Muscle of leg (tissue), 11 donors: ENCODE results near the gene OTOGL. TPM values are rescaled to one million over a fixed set of nuclear protein-coding genes. Genes with fewer than 3 reads are reported as not detected.

ENCODE experiments used
- DNase-seq: peaks from one replicate; pipeline ENCODE4 v3.0.0; 2013
- H3K27ac ChIP-seq: one replicate; pipeline ENCODE4 v1.5.1; 2013; ENCODE audit warnings: mild to moderate bottlenecking, low read length, control low read depth
- H3K27me3 ChIP-seq: one replicate; pipeline ENCODE4 v1.6.1; 2013; ENCODE audit warnings: low read length; ENCODE audit not compliant: control insufficient read depth, insufficient read depth
- H3K36me3 ChIP-seq: one replicate; pipeline ENCODE4 v1.6.1; 2013; ENCODE audit warnings: low read length; ENCODE audit not compliant: control insufficient read depth, insufficient read depth
- H3K4me1 ChIP-seq: one replicate; pipeline ENCODE4 v1.6.1; 2013; ENCODE audit warnings: low read length; ENCODE audit not compliant: control insufficient read depth, insufficient read depth
- H3K4me3 ChIP-seq: one replicate; pipeline ENCODE4 v1.5.1; 2013; ENCODE audit warnings: low read length, control low read depth
- H3K9me3 ChIP-seq: replicated peaks from 2 replicates; pipeline ENCODE4 v1.6.1; 2013; ENCODE audit warnings: low read depth, low read length; ENCODE audit not compliant: control insufficient read depth
- WGBS: methylation state at CpG from one replicate; pipeline ENCODE4 v1.1.5; 2013; ENCODE audit warnings: missing lambda C conversion rate; ENCODE audit not compliant: insufficient coverage; 5-methylcytosine and 5-hydroxymethylcytosine counted together
- polyA plus RNA-seq, 8 donors: library from polyadenylated mRNA; unstranded; fragments of 120-200 nt; gene quantifications; one replicate each; pipeline versions ENCODE4 v1.2.1 to v1.2.3, GENCODE V29; 2013; ENCODE audit warnings: inconsistent platforms in 1 of 8, low replicate concordance in 1 of 8; ENCODE audit not compliant: insufficient read length in 8 of 8, insufficient read depth in 1 of 8
- total RNA-seq: library from RNA; stranded (reverse); fragments of 120-200 nt; gene quantifications from one replicate; pipeline ENCODE4 v1.2.4, GENCODE V29; 2013

The OTOGL gene
- total and polyA plus RNA-seq, 9 donors, result 0.16 to 0.47 (median 0.39) TPM

GRCh38 chr12:80178846-80179245 is 79.5 kb downstream of the OTOGL start:
- no peak for DNase-seq
- Histone ChIP-seq H3K9me3 (no peaks in the 10 kb centered on the region), H3K36me3 (no peaks in the 10 kb centered on the region), H3K27me3 (no peaks in the 10 kb centered on the region), H3K4me3 (no peak overlapping the region), H3K27ac (no peak overlapping the region), H3K4me1 (no peaks in the 10 kb centered on the region)
- 91% methylated on average over 2 of the region's 3 CpGs for WGBS

DNA sequence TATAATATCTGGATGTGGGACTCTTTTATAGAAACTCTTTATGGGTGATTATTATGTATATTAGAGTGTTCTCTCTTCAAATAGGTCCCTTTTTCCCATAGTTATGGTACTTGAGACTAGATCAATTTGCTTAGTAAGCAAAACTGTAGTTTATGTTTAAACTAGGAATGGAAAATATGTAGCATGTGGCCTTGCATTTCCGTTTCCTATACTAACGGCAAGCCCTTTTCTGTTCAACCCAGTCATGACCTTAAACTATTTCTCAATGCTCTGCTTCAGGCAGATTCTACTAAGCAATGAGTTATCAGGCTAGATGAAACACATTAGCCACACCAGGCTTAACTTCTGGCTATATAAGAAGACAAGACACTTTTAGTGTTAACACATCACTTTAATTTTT is 84.6 kb downstream of the OTOGL start:
- no peak overlapping the region for H3K4me3 ChIP-seq
- H3K4me1 ChIP-seq, result peaks cover 7% of the 10 kb centered on the region
- WGBS, result no CpG with 5 or more reads among the region's 2 CpGs
- H3K36me3 ChIP-seq, result no peaks in the 10 kb centered on the region
- no peaks in the 10 kb centered on the region for H3K27me3 ChIP-seq
- DNase-seq, result no peak
- no peak overlapping the region for H3K27ac ChIP-seq
- no peaks in the 10 kb centered on the region for H3K9me3 ChIP-seq

DNA sequence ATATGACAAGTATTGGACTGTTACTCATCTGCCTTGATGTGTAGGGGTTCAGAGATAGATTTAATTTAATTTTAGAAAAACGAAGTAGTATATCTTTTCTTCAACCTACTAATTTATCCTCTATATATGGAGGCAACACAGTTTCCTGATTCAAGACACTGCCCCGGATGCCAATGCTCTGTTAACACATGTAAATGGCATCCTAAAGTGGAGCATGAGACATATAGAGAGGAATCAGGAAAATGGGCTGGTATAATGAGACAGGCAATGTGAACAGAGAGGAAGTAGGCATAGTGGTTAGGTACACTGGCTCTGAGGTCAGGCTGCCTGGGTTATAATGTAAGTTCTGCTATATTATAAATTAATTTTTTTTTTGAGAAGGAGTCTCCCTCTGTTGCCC is 85.6 kb downstream of the OTOGL start:
- WGBS, result no CpG with 5 or more reads among the region's 2 CpGs

DNA sequence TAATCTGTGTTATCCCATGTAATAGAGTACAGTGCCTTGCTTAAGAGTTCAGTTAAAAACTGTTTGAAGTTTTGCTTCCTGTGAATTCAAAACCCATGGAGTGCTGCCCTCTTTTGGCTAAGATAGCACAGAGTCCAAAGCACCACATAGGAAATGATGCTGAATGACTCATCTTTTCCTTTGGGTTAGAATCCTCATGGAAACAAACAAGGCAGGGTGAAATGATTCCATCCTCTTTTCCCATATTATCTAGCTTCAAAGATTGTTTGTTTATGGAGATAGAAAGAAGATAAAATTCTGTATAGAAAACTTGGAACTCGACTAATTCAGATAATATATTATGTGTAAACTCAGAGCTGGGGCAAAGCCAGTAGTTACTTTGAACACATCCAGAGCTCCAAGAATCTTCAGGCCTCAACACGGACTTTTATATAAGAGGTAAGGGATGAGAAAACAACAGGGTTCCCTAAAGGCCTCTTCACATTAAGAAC is 87.4 kb downstream of the OTOGL start:
- Histone ChIP-seq H3K27ac (peak overlapping the region; percentile 94), H3K4me3 (no peak overlapping the region), H3K4me1 (peaks cover 9% of the 10 kb centered on the region), H3K27me3 (no peaks in the 10 kb centered on the region), H3K36me3 (no peaks in the 10 kb centered on the region), H3K9me3 (no peaks in the 10 kb centered on the region)
- no CpG with 5 or more reads among the region's 2 CpGs for WGBS
- peak; percentile 98 for DNase-seq

More for the DNA sequence above, 85.6 kb downstream of the OTOGL start:
- H3K4me3 ChIP-seq, result no peak overlapping the region
- H3K27ac ChIP-seq, result no peak overlapping the region
- no peaks in the 10 kb centered on the region for H3K9me3 ChIP-seq
- DNase-seq, result no peak
- no peaks in the 10 kb centered on the region for H3K36me3 ChIP-seq
- no peaks in the 10 kb centered on the region for H3K27me3 ChIP-seq
- H3K4me1 ChIP-seq, result peaks cover 7% of the 10 kb centered on the region

- Histone ChIP-seq H3K9me3 (no peaks in the 10 kb centered on the region), H3K27me3 (no peaks in the 10 kb centered on the region), H3K27ac (peak overlapping the region; percentile 94), H3K4me3 (no peak overlapping the region), H3K36me3 (no peaks in the 10 kb centered on the region), H3K4me1 (peaks cover 11% of the 10 kb centered on the region)
- peak; percentile 84 for DNase-seq
- WGBS, result 29% methylated on average over 2 of the region's 2 CpGs
Measured at GRCh38 chr12:80187660-80188090, 88.3 kb downstream of the OTOGL start.

- Histone ChIP-seq H3K27me3 (no peaks in the 10 kb centered on the region), H3K4me1 (peaks cover 11% of the 10 kb centered on the region), H3K9me3 (no peaks in the 10 kb centered on the region), H3K4me3 (no peak overlapping the region), H3K36me3 (no peaks in the 10 kb centered on the region), H3K27ac (peak overlapping the region; percentile 60)
- DNase-seq, result peak; percentile 48
- no CpG with 5 or more reads among the region's 2 CpGs for WGBS
Measured at GRCh38 chr12:80188576-80188975, 89.2 kb downstream of the OTOGL start.

DNA sequence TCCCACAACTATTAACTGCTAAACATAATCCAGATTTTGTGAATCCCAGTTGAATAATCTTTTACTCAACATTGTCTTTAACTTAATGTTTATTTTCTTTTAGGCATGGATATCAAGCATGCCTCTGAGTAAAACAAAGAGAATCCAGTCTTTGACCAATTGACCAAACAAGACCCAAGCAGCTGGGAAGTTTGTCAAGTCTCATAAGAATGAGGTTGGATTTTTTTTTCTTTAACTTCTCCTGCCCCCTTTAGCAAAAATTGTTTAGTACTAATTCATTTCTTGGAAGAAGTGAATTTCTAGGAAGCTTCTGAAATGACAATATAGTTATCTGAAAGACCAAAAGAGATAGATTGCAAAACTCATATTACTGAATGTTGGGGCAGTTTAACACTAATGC is 89.9 kb downstream of the OTOGL start:
- peak overlapping the region; percentile 60 for H3K27ac ChIP-seq
- no peaks in the 10 kb centered on the region for H3K9me3 ChIP-seq
- no peaks in the 10 kb centered on the region for H3K36me3 ChIP-seq
- no peak overlapping the region for H3K4me3 ChIP-seq
- peaks cover 11% of the 10 kb centered on the region for H3K4me1 ChIP-seq
- DNase-seq, result peak; percentile 77
- no peaks in the 10 kb centered on the region for H3K27me3 ChIP-seq

GRCh38 chr12:80190001-80190400 is 90.7 kb downstream of the OTOGL start:
- WGBS, result no CpG with 5 or more reads among the region's 4 CpGs
- no peaks in the 10 kb centered on the region for H3K36me3 ChIP-seq
- H3K27me3 ChIP-seq, result no peaks in the 10 kb centered on the region
- peaks cover 11% of the 10 kb centered on the region for H3K4me1 ChIP-seq
- H3K9me3 ChIP-seq, result no peaks in the 10 kb centered on the region
- H3K27ac ChIP-seq, result no peak overlapping the region
- no peak for DNase-seq
- H3K4me3 ChIP-seq, result no peak overlapping the region

GRCh38 chr12:80192087-80192486 is 92.8 kb downstream of the OTOGL start:
- 100% methylated on average over 1 of the region's 3 CpGs for WGBS
- H3K27ac ChIP-seq, result no peak overlapping the region

DNA sequence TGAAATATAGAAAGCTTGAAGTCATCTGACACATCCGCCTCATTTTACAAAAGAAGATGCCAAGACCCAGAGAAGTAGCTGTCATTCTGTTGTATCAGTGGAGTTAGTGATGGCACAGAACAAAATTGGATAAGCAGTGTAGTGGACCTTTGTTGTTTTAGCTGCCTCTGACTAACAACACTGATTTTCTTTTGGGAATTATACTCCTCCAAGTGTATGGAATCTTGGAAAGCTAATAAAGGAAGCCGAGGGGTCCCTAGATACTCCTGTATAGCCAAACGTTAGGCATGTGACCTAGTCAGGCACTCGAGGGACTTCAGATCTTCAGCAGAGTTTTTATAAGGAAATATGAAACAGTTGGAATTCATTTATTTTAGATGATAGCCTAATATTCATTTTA is 94.5 kb downstream of the OTOGL start:
- DNase-seq, result peak; percentile 75
- Histone ChIP-seq H3K27ac (peak overlapping the region; percentile 37), H3K4me3 (no peak overlapping the region), H3K4me1 (peaks cover 6% of the 10 kb centered on the region), H3K36me3 (no peaks in the 10 kb centered on the region), H3K27me3 (no peaks in the 10 kb centered on the region), H3K9me3 (no peaks in the 10 kb centered on the region)
- WGBS, result 20% methylated on average over 1 of the region's 4 CpGs

More at GRCh38 chr12:80192087-80192486, 92.8 kb downstream of the OTOGL start:
- H3K9me3 ChIP-seq, result no peaks in the 10 kb centered on the region
- no peak overlapping the region for H3K4me3 ChIP-seq
- DNase-seq, result no peak
- peaks cover 12% of the 10 kb centered on the region for H3K4me1 ChIP-seq
- no peaks in the 10 kb centered on the region for H3K27me3 ChIP-seq
- H3K36me3 ChIP-seq, result no peaks in the 10 kb centered on the region
